ENCODE data around the gene CACNG6.
"Not testable (repeated sequence)": the region's sequence is repeated elsewhere in the genome, so short reads cannot be mapped to it uniquely, and the experiment has no call there.

CACNG6 gene

DNA sequence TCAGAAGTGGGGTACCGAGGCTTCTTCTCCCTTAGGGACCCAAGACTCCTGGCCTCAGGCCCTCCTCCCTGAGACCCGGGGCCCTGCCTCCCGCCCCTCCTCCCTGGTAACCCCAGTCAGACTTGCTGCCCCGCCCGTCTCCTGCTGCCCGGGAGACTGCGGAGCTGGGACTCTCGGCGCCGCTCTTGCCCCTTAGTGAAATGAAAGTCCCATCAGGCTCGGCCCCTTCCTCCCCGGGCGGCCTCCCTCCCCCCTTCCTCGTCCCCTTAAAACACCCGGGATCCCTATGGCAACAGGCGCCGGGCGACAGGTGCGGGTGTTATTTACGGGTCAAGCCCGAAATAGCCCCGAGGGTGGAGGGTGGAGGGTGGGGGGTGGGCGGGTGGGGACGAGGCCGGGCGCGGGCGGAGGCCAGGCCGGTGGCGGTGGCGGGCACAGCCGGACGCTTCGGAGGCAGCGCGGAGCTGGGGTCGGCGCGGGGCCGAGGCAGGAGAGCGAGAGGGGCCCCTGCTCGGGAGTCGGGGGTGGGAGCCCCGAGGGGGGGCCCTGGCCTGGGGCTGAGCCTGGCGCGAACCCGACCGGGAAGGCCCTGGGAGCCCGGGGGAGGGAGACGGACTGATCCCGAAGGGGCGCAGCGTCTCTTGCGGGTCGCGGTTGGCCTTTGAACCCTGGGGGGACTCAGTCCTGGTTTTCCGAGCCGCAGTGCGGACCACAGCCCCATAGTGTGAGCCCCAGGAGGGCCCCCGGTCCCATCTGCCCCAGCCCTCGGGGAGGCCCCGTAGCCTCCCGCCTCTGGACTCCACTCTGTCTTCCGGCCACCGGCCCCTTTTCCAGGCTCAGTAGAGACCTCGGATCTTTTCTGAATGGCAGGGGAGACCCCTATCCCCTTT, at the start of gene CACNG6:
TSS of gene CACNG6 (plus strand) at position 414 of the 890 bp plus-strand sequence. CDS start 1,241 bp downstream, outside the sequence.
- DNase-seq (ENCODE audit: extremely low read depth in 1 of 2, low read depth in 1 of 2) = no peak

GRCh38 chr19:53942001-53942786, 49.2 kb upstream of the CACNG6 start:
- no peak for DNase-seq (ENCODE audit: extremely low read depth in 1 of 2, low read depth in 1 of 2)

GRCh38 chr19:53944416-53944815, 47.0 kb upstream of the CACNG6 start:
- DNase-seq (ENCODE audit: extremely low read depth in 1 of 2, low read depth in 1 of 2) = no peak

GRCh38 chr19:53944933-53945332, 46.5 kb upstream of the CACNG6 start:
- no peak for DNase-seq (ENCODE audit: extremely low read depth in 1 of 2, low read depth in 1 of 2)

DNA sequence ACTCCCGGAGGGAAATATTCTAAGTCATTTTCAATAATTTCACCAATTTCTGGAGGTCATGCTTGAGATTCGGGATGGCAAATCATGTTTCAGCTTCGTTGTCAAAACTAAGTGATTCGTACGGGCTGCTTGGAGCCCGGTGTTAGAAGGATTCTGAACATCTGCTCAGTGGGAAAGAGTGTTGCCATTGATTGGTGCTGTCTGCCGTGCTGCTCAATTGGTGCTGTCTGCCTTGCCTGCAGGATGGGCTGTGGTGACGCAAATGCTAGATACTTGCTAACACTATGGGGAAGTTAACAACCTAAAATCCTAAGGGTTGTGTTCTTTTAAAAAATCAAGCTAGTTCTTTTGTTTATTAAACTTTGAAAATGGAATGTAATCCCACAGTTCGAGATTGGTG, 46.0 kb upstream of the CACNG6 start:
- DNase-seq (ENCODE audit: extremely low read depth in 1 of 2, low read depth in 1 of 2) = no peak

GRCh38 chr19:53945998-53946397, 45.4 kb upstream of the CACNG6 start:
- no peak for DNase-seq (ENCODE audit: extremely low read depth in 1 of 2, low read depth in 1 of 2)

DNA sequence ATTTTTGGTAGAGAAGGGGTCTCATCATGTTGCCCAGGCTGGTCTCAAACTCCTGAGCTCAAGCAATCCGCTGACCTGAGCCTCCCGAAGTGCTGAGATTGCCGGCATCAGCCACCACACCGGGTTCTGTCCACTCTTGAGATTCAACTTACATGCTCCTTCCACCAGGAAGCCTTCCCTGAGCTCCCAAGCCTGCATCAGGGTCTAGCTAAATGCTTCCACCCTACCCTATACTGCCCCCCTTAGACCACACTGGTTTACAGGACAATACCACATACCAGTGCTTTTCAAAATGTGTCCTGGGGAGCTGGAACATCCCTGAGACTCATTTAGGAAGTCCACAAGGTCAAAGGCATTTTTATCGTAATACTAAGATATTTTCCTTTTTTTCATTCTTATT, 43.8 kb upstream of the CACNG6 start:
- DNase-seq (ENCODE audit: extremely low read depth in 1 of 2, low read depth in 1 of 2) = no peak

DNA sequence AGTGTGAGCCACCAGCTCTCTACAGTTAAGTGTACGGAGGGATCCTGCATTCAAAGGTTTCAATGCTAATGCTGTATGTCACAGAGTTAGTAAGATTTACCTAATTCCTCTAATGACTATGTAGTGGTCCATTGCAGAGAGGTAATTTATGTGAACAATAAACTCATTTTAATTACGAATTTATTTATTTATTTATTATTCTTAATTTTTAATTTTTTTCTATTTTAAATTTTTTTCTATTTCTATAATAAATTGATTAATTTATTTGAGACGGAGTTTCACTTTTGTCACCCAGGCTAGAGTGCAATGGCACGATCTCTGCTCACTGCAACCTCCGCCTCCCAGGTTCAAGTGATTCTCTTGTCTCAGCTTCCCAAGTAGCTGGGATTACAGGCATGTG, 42.8 kb upstream of the CACNG6 start:
- not testable (repeated sequence) for DNase-seq (ENCODE audit: extremely low read depth in 1 of 2, low read depth in 1 of 2)

GRCh38 chr19:53951436-53951835, 40.0 kb upstream of the CACNG6 start:
- no peak for DNase-seq (ENCODE audit: extremely low read depth in 1 of 2, low read depth in 1 of 2)

- DNase-seq (ENCODE audit: extremely low read depth in 1 of 2, low read depth in 1 of 2) = no peak
These were observed 39.5 kb upstream of the CACNG6 start for GRCh38 chr19:53951947-53952346.

DNA sequence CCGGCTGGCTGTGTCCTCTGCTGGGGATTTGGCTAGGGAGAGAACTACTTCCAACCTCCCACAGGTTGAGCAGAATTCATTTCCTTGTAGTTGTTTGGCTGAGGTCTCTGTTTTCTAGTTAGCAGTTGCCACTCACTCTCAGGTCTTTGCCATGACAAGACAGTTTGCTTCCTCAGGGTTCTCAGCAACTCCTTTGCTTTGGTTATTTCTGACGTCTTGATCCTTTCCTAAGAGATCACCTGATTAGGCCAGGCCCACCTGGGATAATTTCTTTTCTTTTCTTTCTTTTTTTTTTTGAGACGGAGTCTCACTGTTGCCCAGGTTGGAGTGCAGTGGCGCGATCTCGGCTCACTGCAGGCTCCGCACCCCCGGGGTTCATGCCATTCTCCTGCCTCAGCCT, 38.1 kb upstream of the CACNG6 start:
- no peak for DNase-seq (ENCODE audit: extremely low read depth in 1 of 2, low read depth in 1 of 2)

DNA sequence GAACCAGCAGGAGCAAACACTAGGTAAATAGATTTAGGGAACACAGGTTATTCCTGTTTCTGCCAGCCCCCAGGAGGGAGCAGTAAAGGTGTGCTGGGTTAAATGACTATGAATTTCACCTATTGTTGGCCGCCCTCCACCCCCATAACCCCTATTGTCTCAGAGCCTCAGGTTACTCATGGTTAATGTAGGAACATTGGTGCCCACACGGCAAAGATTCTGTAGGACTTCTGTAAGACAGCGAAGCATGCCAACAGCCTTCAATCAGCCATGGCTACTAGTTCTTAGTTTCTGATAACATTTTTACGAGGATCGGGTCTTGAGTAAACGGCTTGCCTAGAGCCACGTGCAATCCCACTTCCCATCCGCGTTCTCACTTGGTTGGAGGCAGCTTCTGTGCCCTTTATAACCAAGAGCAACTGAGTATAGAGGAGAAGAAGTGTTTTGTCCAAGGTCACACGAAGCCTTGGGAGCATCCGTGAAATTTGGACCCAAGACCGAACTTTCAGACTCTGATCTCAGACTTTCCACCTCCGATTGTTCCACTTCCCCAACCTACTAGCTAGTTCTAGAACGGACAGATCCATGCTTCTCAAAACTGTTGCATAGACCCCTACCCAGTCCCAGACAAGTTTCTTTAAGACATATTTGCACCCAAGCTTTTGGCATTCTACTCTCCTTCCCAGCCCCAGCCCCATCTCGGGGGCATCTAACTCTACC, 33.8 kb upstream of the CACNG6 start:
- no peak for DNase-seq (ENCODE audit: extremely low read depth in 1 of 2, low read depth in 1 of 2)

DNA sequence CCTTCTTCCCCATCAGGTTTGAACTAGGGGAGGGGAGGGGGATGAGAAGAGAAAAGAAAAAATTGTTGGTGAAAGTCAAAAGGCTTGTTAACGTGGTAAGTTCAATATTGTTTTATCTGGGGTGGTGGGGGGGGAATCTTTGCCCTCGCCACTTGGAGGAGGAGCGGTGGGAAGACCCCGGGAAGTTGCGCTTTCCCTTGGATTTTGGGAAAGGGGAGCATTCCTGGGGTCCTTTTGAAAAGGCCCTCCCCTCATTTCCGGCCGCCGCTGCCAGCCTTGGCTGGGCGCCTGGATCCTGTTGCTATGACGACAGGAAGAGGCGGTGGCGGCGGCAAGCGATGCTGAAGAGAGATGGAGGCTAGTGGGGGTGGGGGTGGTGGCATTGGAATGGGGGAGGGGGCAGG, 33.3 kb upstream of the CACNG6 start:
- no peak for DNase-seq (ENCODE audit: extremely low read depth in 1 of 2, low read depth in 1 of 2)

DNA sequence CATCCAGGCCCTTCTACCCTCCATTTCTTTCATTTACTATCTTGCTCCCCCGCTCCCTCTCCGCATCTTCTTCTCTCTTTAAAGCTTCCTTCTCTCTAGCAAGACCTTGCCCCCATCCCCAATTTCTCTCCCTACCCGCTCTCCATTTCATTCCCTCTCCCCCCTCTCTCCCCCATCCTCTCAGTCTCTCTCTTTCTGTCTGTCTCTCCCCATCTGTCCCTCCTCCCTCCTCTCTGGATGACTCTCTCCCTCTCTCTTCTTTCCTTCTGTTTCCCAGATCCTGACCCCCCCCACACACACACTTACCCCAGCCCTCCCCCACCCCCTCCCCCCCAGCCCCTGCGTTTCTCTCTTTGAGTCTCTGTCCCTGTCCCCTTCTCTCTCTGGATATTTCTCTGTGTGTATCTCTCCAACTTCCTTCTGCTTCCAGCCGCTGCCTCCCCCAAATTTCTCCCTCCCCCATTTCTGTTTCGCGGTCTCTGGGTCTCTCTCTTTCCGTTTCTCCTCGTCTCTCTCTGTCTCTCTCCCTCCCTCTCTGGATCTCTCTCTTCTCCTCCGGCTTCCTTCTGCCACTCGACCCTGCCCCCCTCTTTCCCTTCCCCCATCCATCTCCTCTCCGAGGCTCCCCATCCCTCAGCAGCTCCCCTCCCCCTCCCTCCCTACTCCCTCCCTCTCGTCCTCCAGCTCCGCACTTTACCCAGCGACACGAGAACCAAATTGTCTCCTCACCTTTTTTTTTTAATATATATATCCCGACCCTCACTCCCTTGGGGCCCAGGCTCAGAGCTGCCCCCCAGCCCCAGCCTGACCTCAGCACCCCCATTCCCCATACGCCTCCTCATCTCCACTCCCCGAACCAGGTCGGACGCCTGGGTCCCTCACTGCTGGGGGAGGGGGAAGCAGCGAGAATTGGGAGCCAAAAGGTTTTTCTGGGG, 32.3 kb upstream of the CACNG6 start:
- no peak for DNase-seq (ENCODE audit: extremely low read depth in 1 of 2, low read depth in 1 of 2)

DNA sequence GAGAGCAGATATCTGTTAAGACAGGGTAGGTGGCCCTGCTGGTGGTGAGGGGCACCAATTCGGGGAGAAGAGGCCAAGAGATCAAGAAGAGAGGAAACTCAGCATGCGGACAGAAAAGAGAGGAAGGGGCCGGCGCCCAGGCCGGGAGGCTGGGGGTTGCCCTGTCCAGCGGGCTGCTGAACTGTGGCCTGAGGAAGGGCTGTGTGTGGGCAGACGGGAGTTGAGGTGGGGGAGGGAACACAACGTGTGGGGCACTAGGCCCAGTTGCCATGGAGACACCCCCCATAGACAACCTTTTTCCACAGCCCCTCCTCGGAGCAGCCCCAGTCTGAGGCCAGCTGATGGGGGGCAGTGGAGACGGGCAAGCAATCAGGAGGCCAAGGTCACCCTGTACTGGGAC, 31.2 kb upstream of the CACNG6 start:
- DNase-seq (ENCODE audit: extremely low read depth in 1 of 2, low read depth in 1 of 2) = no peak

GRCh38 chr19:53960886-53961285, 30.6 kb upstream of the CACNG6 start:
- DNase-seq (ENCODE audit: extremely low read depth in 1 of 2, low read depth in 1 of 2) = no peak

DNA sequence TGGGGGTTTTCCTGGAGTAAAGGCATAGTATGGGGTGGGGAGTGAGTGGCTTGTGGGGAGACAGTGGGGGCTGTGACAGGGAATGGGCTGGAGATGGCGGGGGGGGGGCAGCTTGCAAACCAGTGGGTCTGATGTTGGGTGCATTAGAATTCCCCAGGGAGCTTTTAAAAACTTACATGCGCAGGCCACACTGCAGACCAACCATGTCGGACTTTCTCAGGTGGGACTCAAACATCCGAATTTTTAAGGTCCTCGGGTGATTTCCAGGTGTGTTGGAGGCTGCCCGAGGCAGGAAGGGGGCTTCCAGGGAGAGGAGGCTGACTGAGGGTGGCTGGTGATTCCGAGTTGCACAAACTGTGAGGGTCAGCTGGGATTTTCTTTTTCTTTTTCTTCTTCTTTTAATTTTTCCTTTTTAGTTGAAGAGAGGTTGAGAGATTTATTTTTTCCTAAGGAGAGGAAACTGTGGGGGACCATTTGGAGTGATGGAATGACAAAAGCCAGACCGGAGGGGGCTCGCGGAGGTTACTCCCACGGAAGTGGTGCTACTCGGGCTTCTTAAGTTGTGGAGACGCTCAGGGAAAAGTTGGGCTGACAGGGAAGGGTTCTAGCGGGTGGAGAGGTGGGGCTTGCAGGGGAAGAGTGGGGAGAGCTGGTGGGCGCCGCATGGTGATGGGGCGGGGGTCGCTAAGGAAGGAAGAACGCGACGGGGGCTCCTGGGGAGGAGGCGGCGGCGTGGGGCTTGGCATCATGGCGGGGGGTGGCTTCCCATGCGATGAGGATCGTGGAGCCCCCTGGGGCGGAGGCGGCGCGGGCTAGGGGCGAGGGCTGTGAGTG, 29.7 kb upstream of the CACNG6 start:
- DNase-seq (ENCODE audit: extremely low read depth in 1 of 2, low read depth in 1 of 2) = no peak

DNA sequence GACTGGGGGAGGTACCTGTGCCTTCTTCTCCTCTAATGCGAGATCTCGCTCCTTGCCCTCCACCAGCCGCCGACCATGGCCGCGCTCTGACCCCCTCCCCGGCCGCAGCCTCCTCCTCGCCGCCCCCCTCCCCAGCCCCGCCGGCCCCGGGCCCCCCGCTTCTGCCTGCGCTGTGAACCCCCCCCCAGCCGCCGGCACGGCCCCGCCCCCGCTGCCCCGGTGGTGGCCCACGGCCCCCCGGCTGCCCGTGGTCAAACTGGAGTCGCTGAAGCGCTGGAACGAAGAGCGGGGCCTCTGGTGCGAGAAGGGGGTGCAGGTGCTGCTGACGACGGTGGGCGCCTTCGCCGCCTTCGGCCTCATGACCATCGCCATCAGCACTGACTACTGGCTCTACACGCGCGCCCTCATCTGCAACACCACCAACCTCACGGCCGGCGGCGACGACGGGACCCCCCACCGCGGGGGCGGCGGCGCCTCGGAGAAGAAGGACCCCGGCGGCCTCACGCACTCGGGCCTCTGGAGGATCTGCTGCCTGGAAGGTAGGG, 28.5 kb upstream of the CACNG6 start, which contains the start of gene CACNG8:
TSS of gene CACNG8 (plus strand) at position 51 of the 545 bp plus-strand sequence.
- no peak for DNase-seq (ENCODE audit: extremely low read depth in 1 of 2, low read depth in 1 of 2)

DNA sequence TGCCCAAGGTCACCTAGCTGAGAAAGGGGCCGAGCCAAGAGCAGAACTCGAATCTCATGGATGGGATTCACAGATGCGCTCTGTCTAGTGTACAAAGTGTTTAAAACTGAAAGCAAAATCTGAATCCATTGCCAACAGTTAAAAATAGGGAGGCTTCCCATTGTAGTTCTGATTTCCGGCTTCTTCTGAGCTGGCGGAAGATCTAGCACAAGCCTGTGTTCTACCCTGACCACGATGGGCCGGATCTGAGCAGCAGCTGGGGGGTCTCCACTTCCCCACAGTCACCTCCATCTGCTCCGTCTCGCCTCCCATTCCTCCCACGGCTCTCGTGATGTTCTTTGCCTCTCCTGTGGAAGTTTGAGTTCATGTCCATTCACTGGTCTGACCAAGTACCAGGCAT, 26.3 kb upstream of the CACNG6 start:
- DNase-seq (ENCODE audit: extremely low read depth in 1 of 2, low read depth in 1 of 2) = no peak

Measured in activated CD8-positive, alpha-beta memory T cell treated with anti-CD3 and anti-CD28 coated beads for 1 hour (primary cell).